GM23248 (cell line): ENCODE data around the gene TLCD3A.

Source experiments
- EZH2 ChIP-seq: fragments of 200-600 bp; sonication (generic); IDR thresholded peaks from 2 replicates; pipeline ENCODE4 v1.6.1; 2018; ENCODE audit warnings: antibody characterized with exemption, mild to moderate bottlenecking; ENCODE audit not compliant: insufficient read depth, poor library complexity, severe bottlenecking
- EZH2phosphoT487 ChIP-seq: fragments of 200-600 bp; sonication (generic); IDR thresholded peaks from 2 replicates; pipeline ENCODE4 v1.6.1; 2018; ENCODE audit warnings: antibody characterized with exemption, moderate library complexity, mild to moderate bottlenecking, low read depth; ENCODE audit not compliant: insufficient read depth

DNA sequence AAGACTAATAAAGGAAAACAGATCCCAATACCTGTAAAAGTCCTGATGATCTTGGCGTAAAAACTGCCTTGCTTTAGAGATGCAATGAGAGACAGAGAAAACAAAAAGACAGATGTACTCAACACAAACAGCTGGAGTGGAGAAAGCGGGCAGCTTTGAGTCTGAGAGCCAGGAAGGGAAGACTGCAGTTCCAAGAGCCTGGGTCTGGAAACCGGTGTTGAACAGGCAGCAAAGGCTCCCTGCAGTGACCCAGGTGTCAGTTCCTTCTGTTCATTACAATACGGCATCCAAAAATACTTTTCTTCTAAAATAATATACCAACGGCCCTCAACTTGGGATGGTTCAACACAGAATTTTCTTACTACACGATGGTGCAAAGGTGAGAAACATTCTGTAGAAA is 47.4 kb upstream of the TLCD3A start:
- TF ChIP-seq EZH2: no peak
- TF ChIP-seq EZH2phosphoT487: no peak
